ENCODE data around the gene ADAP2. TPM values are rescaled to one million over a fixed set of nuclear protein-coding genes. Genes with fewer than 3 reads are reported as not detected.

ADAP2 gene
- total RNA-seq, 2 donors from 2014 or later = 1.8 TPM

- no peaks in the 10 kb centered on the region for H3K36me3 ChIP-seq (ENCODE audit: control insufficient read depth, insufficient read depth, low read length)
- DNase-seq = no peak
- H3K27ac ChIP-seq (ENCODE audit: low read depth, low read length) = no peak overlapping the region
- Mint-ChIP-seq H3K4me3 (no peak overlapping the region), H3K4me1 (peaks cover 19% of the 10 kb centered on the region), H3K27ac (no peak overlapping the region), H3K9me3 (no peaks in the 10 kb centered on the region), H3K36me3 (ENCODE audit: low read depth) (no peaks in the 10 kb centered on the region), H3K27me3 (ENCODE audit: insufficient read depth) (peaks cover 37% of the 10 kb centered on the region)
- H3K27me3 ChIP-seq (ENCODE audit: control insufficient read depth, insufficient read depth, low read length, poor library complexity, severe bottlenecking) = peaks cover 30% of the 10 kb centered on the region
- H3K9me3 ChIP-seq (ENCODE audit: control insufficient read depth, low read length) = no peaks in the 10 kb centered on the region
- no peak overlapping the region for H3K4me3 ChIP-seq (ENCODE audit: low read length)
- 90% methylated on average over 2 to 5 of the region's 6 CpGs for WGBS, 2 experiments (ENCODE audit: insufficient coverage in 1 of 2, insufficient read length in 1 of 2)
- H3K4me1 ChIP-seq (ENCODE audit: control insufficient read depth, insufficient read depth, low read length) = peaks cover 9% of the 10 kb centered on the region
- TF ChIP-seq, protein P1, sequence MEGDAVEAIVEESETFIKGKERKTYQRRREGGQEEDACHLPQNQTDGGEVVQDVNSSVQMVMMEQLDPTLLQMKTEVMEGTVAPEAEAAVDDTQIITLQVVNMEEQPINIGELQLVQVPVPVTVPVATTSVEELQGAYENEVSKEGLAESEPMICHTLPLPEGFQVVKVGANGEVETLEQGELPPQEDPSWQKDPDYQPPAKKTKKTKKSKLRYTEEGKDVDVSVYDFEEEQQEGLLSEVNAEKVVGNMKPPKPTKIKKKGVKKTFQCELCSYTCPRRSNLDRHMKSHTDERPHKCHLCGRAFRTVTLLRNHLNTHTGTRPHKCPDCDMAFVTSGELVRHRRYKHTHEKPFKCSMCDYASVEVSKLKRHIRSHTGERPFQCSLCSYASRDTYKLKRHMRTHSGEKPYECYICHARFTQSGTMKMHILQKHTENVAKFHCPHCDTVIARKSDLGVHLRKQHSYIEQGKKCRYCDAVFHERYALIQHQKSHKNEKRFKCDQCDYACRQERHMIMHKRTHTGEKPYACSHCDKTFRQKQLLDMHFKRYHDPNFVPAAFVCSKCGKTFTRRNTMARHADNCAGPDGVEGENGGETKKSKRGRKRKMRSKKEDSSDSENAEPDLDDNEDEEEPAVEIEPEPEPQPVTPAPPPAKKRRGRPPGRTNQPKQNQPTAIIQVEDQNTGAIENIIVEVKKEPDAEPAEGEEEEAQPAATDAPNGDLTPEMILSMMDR (conservative IDR thresholded peaks at IDR 0.05) = no peak
- H3K9ac ChIP-seq (ENCODE audit: extremely low read depth, low read length, poor library complexity, severe bottlenecking) = no peak overlapping the region
Measured at GRCh38 chr17:30926516-30926915, 4.8 kb downstream of the ADAP2 start.

GRCh38 chr17:30927756-30928155 is 6.0 kb downstream of the ADAP2 start:
- peaks cover 28% of the 10 kb centered on the region for H3K27me3 Mint-ChIP-seq (ENCODE audit: insufficient read depth)
- whole genome bisulfite sequencing, 2 experiments (ENCODE audit: insufficient coverage in 1 of 2, insufficient read length in 1 of 2) = 88 to 97% methylated on average over 4 to 5 of the region's 5 CpGs
- TF ChIP-seq, protein P1 (conservative IDR thresholded peaks at IDR 0.05) = no peak
- no peak overlapping the region for H3K4me3 Mint-ChIP-seq
- no peak overlapping the region for H3K9ac ChIP-seq (ENCODE audit: extremely low read depth, low read length, poor library complexity, severe bottlenecking)
- peaks cover 9% of the 10 kb centered on the region for H3K4me1 ChIP-seq (ENCODE audit: control insufficient read depth, insufficient read depth, low read length)
- no peak overlapping the region for H3K27ac Mint-ChIP-seq
- H3K36me3 ChIP-seq (ENCODE audit: control insufficient read depth, insufficient read depth, low read length) = no peaks in the 10 kb centered on the region
- no peak for DNase-seq
- H3K36me3 Mint-ChIP-seq (ENCODE audit: low read depth) = no peaks in the 10 kb centered on the region
- H3K27ac ChIP-seq (ENCODE audit: low read depth, low read length) = no peak overlapping the region
- H3K9me3 ChIP-seq (ENCODE audit: control insufficient read depth, low read length) = no peaks in the 10 kb centered on the region
- H3K4me1 Mint-ChIP-seq = peaks cover 18% of the 10 kb centered on the region
- H3K4me3 ChIP-seq (ENCODE audit: low read length) = no peak overlapping the region
- H3K9me3 Mint-ChIP-seq = no peaks in the 10 kb centered on the region
- H3K27me3 ChIP-seq (ENCODE audit: control insufficient read depth, insufficient read depth, low read length, poor library complexity, severe bottlenecking) = peaks cover 17% of the 10 kb centered on the region

GRCh38 chr17:30928584-30928983 is 6.8 kb downstream of the ADAP2 start:
- Mint-ChIP-seq H3K27me3 (ENCODE audit: insufficient read depth) (peaks cover 20% of the 10 kb centered on the region), H3K9me3 (no peaks in the 10 kb centered on the region), H3K27ac (no peak overlapping the region), H3K4me3 (no peak overlapping the region), H3K4me1 (peaks cover 16% of the 10 kb centered on the region), H3K36me3 (ENCODE audit: low read depth) (no peaks in the 10 kb centered on the region)
- Histone ChIP-seq H3K4me3 (ENCODE audit: low read length) (no peak overlapping the region), H3K36me3 (ENCODE audit: control insufficient read depth, insufficient read depth, low read length) (no peaks in the 10 kb centered on the region), H3K27me3 (ENCODE audit: control insufficient read depth, insufficient read depth, low read length, poor library complexity, severe bottlenecking) (peaks cover 9% of the 10 kb centered on the region), H3K9ac (ENCODE audit: extremely low read depth, low read length, poor library complexity, severe bottlenecking) (no peak overlapping the region), H3K9me3 (ENCODE audit: control insufficient read depth, low read length) (no peaks in the 10 kb centered on the region), H3K27ac (ENCODE audit: low read depth, low read length) (no peak overlapping the region), H3K4me1 (ENCODE audit: control insufficient read depth, insufficient read depth, low read length) (peaks cover 9% of the 10 kb centered on the region)
- peak; percentile 69 for DNase-seq
- TF ChIP-seq, protein P1 (conservative IDR thresholded peaks at IDR 0.05) = peak; percentile 54
- 17 to 84% methylated on average over 1 to 2 of the region's 3 CpGs for WGBS, 2 experiments (ENCODE audit: insufficient coverage in 1 of 2, insufficient read length in 1 of 2)
